ENCODE data around the gene MAPT. TPM values are rescaled to one million over a fixed set of nuclear protein-coding genes. Genes with fewer than 3 reads are reported as not detected.

MAPT gene
- total and polyA plus RNA-seq, 2 of the 13 experiments (the other 11 are each of a cell fraction or from before 2014, with no cell fraction given): 2.1 to 2.8 TPM

- TF ChIP-seq HNF4G (IDR thresholded peaks at IDR 0.05; ENCODE audit: borderline replicate concordance, low read depth, low read length) (no peak), HNF4G (CRISPR knock-in tag; IDR thresholded peaks at IDR 0.05; ENCODE audit: borderline replicate concordance, low read depth) (peak; percentile 38; the same call in 1 of the 2 replicates), THAP9 (CRISPR knock-in tag; IDR thresholded peaks at IDR 0.05; ENCODE audit: borderline replicate concordance) (peak; percentile 40; the same call in 1 of the 2 replicates), GRHL1 (CRISPR knock-in tag; conservative IDR thresholded peaks at IDR 0.05) (no peak), SMAD1 (CRISPR knock-in tag; IDR thresholded peaks at IDR 0.05; ENCODE audit: borderline replicate concordance, low read depth) (no peak), KLF16 (CRISPR knock-in tag; IDR thresholded peaks at IDR 0.05) (peak in 1 of 2 experiments; percentile 37; a peak in 1 of 4 replicates), MTA1 (CRISPR knock-in tag; IDR thresholded peaks at IDR 0.05; ENCODE audit: borderline replicate concordance) (peak; percentile 84; the same call in 1 of the 2 replicates), HINFP (CRISPR knock-in tag; IDR thresholded peaks at IDR 0.05; ENCODE audit: low read depth) (0 out of 2 replicates have a peak, but pooled peaks have one; percentile 26), CBX1 (IDR thresholded peaks at IDR 0.05; ENCODE audit: low read depth) (peak; percentile 48), IKZF5 (CRISPR knock-in tag; IDR thresholded peaks at IDR 0.05) (peak; percentile 82), ZNF441 (CRISPR knock-in tag; IDR thresholded peaks at IDR 0.05; ENCODE audit: borderline replicate concordance) (peak; percentile 35; the same call in 1 of the 2 replicates), DBP (CRISPR knock-in tag; IDR thresholded peaks at IDR 0.05; ENCODE audit: not compliant biosample characterization) (no peak), HNF4A (CRISPR knock-in tag; IDR thresholded peaks at IDR 0.05) (no peak), CCDC6 (CRISPR knock-in tag; IDR thresholded peaks at IDR 0.05) (no peak), GABPB1 (CRISPR knock-in tag; IDR thresholded peaks at IDR 0.05) (peak; percentile 83)
Observed at GRCh38 chr17:45948881-45949624, 54.7 kb downstream of the MAPT start (continued).

Measured in HepG2 (cell line).